WI38 (cell line): Measurements from ENCODE around the gene SMAD7.

Experiments used
- H3K4me3 ChIP-seq: 2 replicates; pipeline ENCODE4 v1.5.1; 2011; ENCODE audit warnings: low read depth, mild to moderate bottlenecking, control low read depth, low read length
- CTCF ChIP-seq: IDR thresholded peaks from 2 replicates; pipeline ENCODE4 v1.5.1; 2012; ENCODE audit warnings: low read depth, mild to moderate bottlenecking, control low read depth, low read length

Gene SMAD7

GRCh38 chr18:48887905-48888772 lies 62.6 kb downstream of the SMAD7 start:
- H3K4me3 ChIP-seq, result no peak overlapping the region
- TF ChIP-seq CTCF, result no peak

GRCh38 chr18:48887294-48887904 lies 63.4 kb downstream of the SMAD7 start:
- TF ChIP-seq CTCF, result no peak
- H3K4me3 ChIP-seq, result no peak overlapping the region

- no peak overlapping the region for H3K4me3 ChIP-seq
- no peak for TF ChIP-seq CTCF
Observed at GRCh38 chr18:48886520-48887293, 64.1 kb downstream of the SMAD7 start.

- H3K4me3 ChIP-seq, result no peak overlapping the region
- no peak for TF ChIP-seq CTCF
Observed at GRCh38 chr18:48885924-48886400, 64.8 kb downstream of the SMAD7 start.

GRCh38 chr18:48885266-48885923 lies 65.4 kb downstream of the SMAD7 start:
- no peak for TF ChIP-seq CTCF
- H3K4me3 ChIP-seq, result no peak overlapping the region

- no peak overlapping the region for H3K4me3 ChIP-seq
- TF ChIP-seq CTCF, result no peak
Observed at GRCh38 chr18:48884771-48885170, 66.0 kb downstream of the SMAD7 start.
